ENCODE data around the gene TIGD4.

Gene TIGD4

GRCh38 chr4:152805071-152805650 is 25.6 kb upstream of the TIGD4 start:
- no peak for DNase-seq (ENCODE audit: low spot score)
- TF ChIP-seq CTCF (IDR thresholded peaks at IDR 0.05; ENCODE audit: extremely low read depth, missing control alignments): no peak

- TF ChIP-seq CTCF (IDR thresholded peaks at IDR 0.05; ENCODE audit: extremely low read depth, missing control alignments): no peak
These were observed 24.0 kb upstream of the TIGD4 start for GRCh38 chr4:152803541-152803940.

GRCh38 chr4:152795891-152796290 is 16.4 kb upstream of the TIGD4 start:
- no peak for DNase-seq (ENCODE audit: low spot score)
- no peak for TF ChIP-seq CTCF (IDR thresholded peaks at IDR 0.05; ENCODE audit: extremely low read depth, missing control alignments)

More at GRCh38 chr4:152803541-152803940, 24.0 kb upstream of the TIGD4 start:
- no peak for DNase-seq (ENCODE audit: low spot score)

- no peak for DNase-seq (ENCODE audit: low spot score)
- no peak for TF ChIP-seq CTCF (IDR thresholded peaks at IDR 0.05; ENCODE audit: extremely low read depth, missing control alignments)
These were observed 7.1 kb upstream of the TIGD4 start for GRCh38 chr4:152786627-152787026.

GRCh38 chr4:152785639-152786615 is 6.4 kb upstream of the TIGD4 start:
- no peak for TF ChIP-seq CTCF (IDR thresholded peaks at IDR 0.05; ENCODE audit: extremely low read depth, missing control alignments)
- DNase-seq (ENCODE audit: low spot score): no peak

GRCh38 chr4:152784490-152785350 is 5.2 kb upstream of the TIGD4 start:
- TF ChIP-seq CTCF (IDR thresholded peaks at IDR 0.05; ENCODE audit: extremely low read depth, missing control alignments): peak; percentile 16
- DNase-seq (ENCODE audit: low spot score): no peak
